HG03196 (cell line): ENCODE data around the gene DBH.

Source experiments
- ATAC-seq: cut with Tn5 transposase; IDR thresholded peaks from one replicate; pipeline ENCODE4 v1.9.1; 2021; ENCODE audit not compliant: unreplicated experiment

DBH gene

DNA sequence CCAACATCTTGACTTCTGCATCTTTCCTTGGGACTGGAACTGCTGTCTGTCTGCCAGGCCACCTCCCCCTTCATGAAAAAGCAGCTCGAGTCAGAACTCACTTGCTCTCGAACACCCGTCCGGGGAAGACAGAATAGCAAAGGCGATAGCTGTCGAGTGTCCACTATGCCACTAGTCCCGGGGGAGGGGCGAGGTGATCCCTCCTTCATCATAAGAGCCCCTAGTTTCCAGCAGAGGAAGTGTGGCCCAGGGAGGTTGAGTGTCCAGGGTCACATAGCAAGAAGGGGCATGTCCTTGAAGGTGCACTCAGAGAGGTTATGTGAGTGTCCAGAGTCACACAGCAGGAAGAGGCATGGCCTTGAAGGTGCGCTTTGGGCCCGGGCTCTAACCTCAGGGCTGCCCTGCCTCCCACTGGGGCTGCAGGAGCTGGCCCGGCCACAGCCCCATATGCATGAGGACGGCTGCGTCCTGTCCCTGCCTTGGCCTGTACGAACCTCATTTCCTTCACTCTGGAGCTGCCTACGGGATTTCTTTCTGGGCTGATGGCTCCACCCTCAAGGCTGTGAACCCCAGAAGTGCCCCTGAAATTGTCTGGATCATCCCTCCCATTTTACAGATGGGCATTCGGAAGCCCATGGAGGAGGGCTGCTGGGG is 6.7 kb downstream of the DBH start:
- no peak for ATAC-seq

- no peak for ATAC-seq
These were observed 7.2 kb downstream of the DBH start for GRCh38 chr9:133643362-133643755.

DNA sequence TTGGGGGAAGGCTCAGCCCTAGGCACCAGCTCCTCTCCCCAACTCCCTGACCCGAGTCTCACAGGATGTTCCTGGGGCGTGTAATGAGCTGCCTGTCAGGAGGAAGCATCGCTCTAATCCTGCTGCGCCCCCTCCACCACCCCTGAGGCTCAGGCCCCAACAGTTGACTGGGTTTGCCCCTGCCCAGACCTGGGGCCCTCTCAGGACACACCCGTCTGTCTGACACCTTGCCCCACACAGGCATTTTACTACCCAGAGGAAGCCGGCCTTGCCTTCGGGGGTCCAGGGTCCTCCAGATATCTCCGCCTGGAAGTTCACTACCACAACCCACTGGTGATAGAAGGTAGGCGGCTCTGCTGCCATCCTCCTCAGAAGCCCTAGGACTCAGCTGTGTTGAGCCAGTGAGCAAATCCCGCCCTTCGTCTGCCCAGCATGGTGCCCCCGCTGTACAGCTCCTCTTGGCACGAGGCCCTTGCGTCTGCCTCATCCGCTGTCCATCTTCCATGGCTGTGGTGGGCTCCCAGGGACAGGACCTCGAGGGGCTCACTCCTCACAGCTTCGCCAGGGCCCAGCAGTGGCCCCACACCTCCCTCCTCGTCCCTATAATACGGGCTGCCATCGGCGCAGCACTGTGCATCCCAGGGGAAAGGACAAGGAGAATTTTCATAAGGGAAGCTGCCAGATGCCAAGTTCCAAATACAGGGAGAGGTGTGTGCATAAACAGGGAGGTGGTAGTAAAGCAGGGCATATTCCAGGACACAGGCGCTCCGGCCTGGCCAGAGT is 8.0 kb downstream of the DBH start:
- ATAC-seq: no peak

GRCh38 chr9:133645021-133645765 is 9.0 kb downstream of the DBH start:
- no peak for ATAC-seq

GRCh38 chr9:133647148-133647547 is 11.0 kb downstream of the DBH start:
- ATAC-seq: no peak

DNA sequence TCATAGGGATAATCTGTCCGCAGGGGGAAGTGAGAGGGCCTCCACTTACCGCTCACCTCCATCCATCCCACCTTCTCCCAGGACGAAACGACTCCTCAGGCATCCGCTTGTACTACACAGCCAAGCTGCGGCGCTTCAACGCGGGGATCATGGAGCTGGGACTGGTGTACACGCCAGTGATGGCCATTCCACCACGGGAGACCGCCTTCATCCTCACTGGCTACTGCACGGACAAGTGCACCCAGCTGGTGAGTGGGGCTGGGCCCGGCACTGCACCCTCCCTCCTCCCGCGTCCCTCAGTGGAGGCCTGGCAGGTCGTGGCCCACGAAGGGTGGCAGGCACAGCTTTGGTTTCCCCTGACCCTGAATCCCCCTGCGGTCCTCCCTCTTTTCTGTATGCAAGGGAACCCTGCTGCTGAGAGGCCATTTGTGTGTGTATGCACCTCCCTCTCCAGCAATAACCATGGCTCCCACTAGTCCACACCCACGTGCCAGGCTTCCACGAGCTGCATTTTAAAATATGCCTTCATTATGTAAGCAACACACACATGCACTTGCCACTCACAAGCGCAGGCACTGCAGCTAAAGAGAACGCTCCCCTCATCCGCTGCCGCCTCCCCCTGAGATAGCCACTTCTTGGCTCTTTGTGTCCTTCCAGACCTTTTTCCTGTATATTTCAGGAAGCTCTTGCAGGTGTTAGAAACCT is 11.8 kb downstream of the DBH start:
- no peak for ATAC-seq

DNA sequence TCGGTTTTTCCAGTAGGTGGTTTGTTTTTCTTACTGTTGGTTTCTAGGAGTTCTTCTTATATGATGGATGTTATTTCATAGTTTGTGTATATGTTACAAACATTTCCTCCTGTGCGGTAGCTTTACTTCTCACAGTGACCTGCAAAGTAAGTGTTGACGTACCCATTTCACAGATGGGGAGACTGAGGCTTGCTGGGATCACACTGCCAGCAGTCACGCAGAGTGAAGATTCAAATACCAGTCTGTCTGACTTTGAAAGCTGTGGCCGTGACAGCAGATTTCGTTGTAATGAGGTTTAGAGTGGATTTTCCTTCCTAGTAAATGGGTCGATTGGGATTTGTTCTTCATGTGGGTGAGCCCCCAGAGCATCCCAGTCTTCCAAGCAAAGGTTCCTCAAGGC is 13.0 kb downstream of the DBH start:
- ATAC-seq: no peak

GRCh38 chr9:133650026-133650425 is 13.9 kb downstream of the DBH start:
- ATAC-seq: no peak

GRCh38 chr9:133653638-133654037 is 17.5 kb downstream of the DBH start:
- ATAC-seq: no peak

GRCh38 chr9:133654736-133655657 is 18.8 kb downstream of the DBH start:
- ATAC-seq: no peak

- ATAC-seq: no peak
These were observed 19.5 kb downstream of the DBH start for GRCh38 chr9:133655701-133656100.

DNA sequence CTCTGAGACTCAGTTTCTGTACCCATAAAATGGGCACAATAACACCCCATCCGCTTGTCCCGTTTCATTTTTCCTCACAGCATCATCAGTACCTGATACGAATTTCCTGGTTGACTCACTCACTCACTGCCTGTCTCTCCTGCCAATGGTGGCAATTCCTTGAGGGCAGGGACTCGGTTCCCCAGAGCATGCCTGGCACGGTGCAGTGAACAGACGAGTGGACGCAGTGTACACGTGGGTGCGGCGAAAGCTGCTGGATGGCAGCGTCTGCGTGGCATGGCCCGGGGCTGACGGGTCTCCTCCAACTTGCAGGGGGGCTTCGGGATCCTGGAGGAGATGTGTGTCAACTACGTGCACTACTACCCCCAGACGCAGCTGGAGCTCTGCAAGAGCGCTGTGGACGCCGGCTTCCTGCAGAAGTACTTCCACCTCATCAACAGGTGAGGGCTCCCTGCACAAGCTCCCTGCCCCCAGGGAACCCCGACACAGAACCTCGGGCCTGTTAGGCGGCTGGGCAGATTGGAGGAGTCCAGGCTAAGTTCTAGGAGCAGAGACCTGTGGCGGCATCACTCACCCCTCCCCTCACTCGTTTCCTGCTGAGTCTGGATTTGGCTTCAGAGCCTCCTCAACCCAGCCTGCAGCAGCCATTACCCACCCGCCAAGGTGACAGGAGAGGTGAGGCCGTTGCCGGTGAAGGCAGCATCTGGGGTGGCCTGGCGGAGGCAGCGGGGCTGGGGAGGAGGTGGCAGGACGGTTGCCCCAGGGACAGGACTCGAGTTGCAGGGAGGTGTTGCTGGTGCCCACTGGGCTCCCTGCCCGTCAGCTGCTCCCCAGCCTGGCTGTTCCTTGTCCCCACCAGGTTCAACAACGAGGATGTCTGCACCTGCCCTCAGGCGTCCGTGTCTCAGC is 20.3 kb downstream of the DBH start:
- no peak for ATAC-seq

DNA sequence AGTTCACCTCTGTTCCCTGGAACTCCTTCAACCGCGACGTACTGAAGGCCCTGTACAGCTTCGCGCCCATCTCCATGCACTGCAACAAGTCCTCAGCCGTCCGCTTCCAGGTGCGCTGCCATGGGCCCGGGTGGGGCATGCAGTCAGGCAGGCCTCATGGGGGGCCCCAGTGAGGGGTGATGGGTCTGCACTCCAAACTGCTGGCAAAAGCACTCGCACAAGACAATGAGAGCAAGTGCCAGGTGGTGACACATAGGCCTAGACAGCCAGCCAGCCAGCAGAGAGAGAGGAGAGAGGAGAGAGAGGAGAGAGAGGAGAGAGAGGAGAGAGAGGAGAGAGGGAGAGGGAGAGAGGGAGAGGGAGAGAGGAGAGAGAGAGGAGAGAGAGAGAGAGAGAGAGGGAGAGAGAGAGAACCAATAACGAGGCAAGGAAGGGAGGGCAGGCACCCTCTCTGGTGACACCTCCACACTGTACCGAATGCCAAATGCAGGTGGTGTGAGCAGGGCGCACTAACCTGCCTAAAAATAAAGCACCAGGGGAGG is 21.0 kb downstream of the DBH start:
- no peak for ATAC-seq

DNA sequence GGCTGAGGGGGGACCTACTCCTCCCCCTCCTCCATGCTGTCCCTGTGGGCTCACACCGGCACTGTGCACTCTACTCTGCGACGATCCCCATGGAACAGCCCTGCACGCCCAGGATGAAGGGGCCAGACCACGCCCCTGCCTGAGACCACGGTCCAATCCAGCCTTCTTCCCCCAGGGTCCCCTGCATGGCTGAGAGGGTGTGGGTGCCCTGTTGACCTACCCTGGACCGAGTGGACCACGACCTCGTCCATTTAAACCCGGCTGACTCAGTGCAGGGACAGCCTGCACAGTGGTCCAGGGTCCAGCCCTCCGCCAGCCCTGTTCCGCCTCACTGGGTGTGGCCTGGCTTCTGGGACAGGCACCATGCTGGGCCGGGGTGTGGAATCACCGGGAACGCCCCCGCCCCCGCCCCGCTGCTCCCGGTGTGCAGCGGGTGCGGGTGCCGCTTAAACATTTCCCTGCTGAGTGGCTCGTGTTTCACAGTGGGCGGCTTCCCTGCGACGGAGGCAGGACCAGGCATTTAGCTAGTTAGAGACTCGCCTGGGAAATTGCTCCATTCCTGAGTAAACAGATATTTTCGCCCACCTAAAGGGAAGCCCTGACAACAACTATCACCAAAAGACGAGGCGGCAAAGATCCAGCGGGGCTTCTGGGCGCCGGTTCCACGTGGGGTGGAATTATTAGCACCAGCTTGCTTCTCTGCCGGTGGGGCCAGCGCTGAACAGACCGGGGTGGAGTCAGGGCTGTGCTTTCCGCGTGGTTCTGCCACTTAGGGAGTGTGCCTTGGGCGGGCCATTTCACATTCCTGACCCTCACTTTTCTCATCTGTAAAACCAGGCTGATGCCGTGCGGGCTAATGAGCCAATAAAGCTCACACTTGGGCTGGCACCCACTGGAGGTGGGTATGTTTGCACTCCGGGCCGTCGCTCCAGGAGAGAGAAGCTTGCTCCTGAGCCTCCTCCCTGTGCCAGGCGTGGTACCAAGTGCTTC is 22.6 kb downstream of the DBH start:
- ATAC-seq: no peak

DNA sequence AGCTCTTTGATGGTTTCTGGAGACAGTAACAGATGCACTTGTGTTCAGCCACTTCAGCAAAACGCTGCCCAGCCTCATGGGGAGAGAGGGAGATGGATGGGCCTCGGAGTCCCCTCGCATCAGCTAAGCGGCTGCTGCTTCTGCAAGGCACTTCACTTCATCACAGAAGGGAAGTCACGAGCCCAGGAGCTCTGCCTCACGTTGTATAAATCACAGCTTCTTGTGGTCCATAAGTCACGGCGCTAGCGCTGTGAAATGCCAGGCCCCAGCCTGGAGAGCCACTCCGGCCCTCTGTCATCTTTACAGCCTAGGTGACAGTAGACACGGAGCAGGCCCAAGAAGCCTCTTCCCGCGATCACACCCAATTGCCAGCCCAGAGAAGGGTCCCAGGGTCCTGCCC is 23.4 kb downstream of the DBH start:
- ATAC-seq: no peak

DNA sequence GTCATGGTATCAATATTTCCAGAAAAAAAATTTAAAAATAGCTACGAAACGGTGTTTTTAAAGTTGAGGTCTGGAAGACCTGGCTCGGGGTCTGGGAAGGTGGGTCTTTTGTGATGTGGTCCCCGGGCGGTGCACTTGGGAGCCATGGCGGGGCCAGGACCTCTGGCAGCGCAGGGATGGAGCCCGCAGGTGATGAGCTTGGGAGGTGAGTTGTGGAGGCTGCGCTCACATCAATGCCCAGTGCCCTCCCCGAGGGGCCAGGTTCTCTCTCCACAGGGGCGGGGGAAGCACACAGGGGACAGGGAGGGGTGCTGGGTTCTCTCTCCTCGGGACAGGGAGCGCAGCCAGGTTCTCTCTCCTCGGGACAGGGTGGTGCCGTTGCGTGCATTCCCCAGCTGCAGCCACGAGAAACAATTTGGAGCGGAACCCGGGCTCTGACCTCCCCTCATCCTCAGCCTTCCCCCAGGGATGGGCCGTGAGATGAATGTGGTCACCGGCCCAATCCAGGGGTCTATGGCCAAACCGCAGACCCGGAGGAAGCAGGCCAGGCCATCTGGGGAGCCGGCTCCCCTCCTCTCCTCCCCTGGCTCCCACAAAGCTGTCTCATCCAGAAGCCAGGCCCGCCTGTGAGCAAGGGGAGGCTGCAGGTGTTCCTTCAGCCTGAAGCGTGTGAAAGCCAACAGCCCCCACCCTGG is 25.8 kb downstream of the DBH start:
- ATAC-seq: no peak
